ENCODE results near the gene ARHGAP26.

- no peak for TF ChIP-seq CTCF (IDR thresholded peaks at IDR 0.05)
- no peak for TF ChIP-seq EP300 (IDR thresholded peaks at IDR 0.05)
- no peak for TF ChIP-seq POLR2A (IDR thresholded peaks at IDR 0.05)
- TF ChIP-seq POLR2AphosphoS5 (IDR thresholded peaks at IDR 0.05) = no peak
These were observed 255.2 kb downstream of the ARHGAP26 start for GRCh38 chr5:143025376-143025775.

Measured in sigmoid colon (tissue), 4 donors.